ENCODE results near the gene TPSB2.

DNA sequence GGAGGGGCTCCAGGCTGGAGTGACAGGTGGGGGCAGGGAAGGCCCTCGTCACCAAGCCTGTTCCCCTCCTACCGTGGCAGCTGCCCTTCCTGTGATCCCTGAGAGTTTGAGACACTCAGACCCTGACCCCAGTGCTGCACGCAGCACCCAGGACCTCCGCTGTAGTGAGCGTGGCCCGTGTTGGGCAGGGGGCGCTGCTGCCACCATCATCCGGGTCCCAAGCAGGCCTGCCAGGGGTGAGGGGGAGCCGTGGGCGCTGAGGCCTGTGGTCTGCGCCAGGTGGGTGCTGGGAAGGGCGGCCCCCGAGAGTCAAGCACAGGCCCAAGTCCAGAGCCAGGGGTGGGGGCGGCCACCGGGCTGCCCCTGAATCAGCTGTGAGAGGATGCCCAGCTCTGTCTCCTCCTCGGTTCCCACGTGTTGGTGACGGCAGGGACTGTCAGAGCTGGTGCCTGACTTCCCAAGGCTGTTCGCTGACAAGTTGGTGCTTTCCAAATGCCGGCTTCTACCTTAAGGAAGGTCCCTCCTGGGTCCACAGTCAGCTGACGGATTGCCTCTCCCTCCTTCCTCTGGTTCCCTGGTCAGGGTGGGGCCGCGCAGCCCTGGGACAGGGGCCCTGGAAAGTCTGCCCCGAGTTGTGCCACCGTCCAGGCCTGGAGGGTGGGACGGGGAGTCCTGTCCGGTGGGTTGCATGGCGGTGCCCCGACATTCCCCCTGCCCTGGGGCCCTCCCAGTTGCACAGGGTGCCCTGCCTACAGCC lies 36.0 kb downstream of the TPSB2 start:
- TF ChIP-seq EZH2 (IDR thresholded peaks at IDR 0.05; ENCODE audit: low read length, unreplicated experiment) (no peak), CTCF (conservative IDR thresholded peaks at IDR 0.05; ENCODE audit: low read depth, low read length) (no peak)
